HL-60 (cell line): ENCODE results near the gene ROR2.

Experiments
- DNase-seq, 2 experiments: peaks; one replicate each; pipeline ENCODE4 v3.0.0-alpha.2; 2010 to 2020; ENCODE audit warnings: low read depth in 1 of 2, low spot score in 1 of 2
- H3K27ac ChIP-seq: fragments of 250-450 bp; sonication (Bioruptor Pico); replicated peaks from 2 replicates; pipeline ENCODE4 v1.5.1; 2020; ENCODE audit warnings: mild to moderate bottlenecking, moderate library complexity
- H3K27me3 ChIP-seq: fragments of 250-450 bp; sonication (Bioruptor Pico); 2 replicates; pipeline ENCODE4 v1.5.1; 2021; ENCODE audit warnings: mild to moderate bottlenecking, moderate library complexity; ENCODE audit not compliant: insufficient read depth, poor library complexity, severe bottlenecking
- H3K4me3 ChIP-seq: replicated peaks from 2 replicates; pipeline ENCODE4 v1.5.1; 2011; ENCODE audit warnings: mild to moderate bottlenecking, control low read depth, low read length; ENCODE audit not compliant: insufficient read depth
- CTCF ChIP-seq: IDR thresholded peaks from one replicate; pipeline ENCODE4 v1.5.1; 2011; ENCODE audit warnings: low read length, control low read depth, inconsistent platforms; ENCODE audit not compliant: insufficient read depth
- GABPA ChIP-seq: IDR thresholded peaks from 2 replicates; pipeline ENCODE4 v1.6.1; 2012; ENCODE audit warnings: low read depth
- POLR2AphosphoS5 ChIP-seq: IDR thresholded peaks from 2 replicates; pipeline ENCODE4 v1.6.1; 2012; ENCODE audit warnings: low read depth
- REST ChIP-seq: IDR thresholded peaks from 2 replicates; pipeline ENCODE4 v1.6.1; 2012; ENCODE audit warnings: low read depth; ENCODE audit not compliant: insufficient replicate concordance
- SPI1 ChIP-seq: IDR thresholded peaks from 2 replicates; pipeline ENCODE4 v1.6.1; 2012; ENCODE audit warnings: low read depth, mild to moderate bottlenecking, borderline replicate concordance

Gene ROR2

GRCh38 chr9:91939978-91940377 is 10.1 kb downstream of the ROR2 start:
- Histone ChIP-seq H3K27ac (no peak overlapping the region), H3K27me3 (no peaks in the 10 kb centered on the region), H3K4me3 (no peak overlapping the region)
- DNase-seq = no peak
- TF ChIP-seq REST (no peak), CTCF (no peak), POLR2AphosphoS5 (no peak), SPI1 (no peak), GABPA (no peak)

- TF ChIP-seq REST (no peak), GABPA (no peak), POLR2AphosphoS5 (no peak), CTCF (no peak), SPI1 (no peak)
- DNase-seq = no peak
- no peak overlapping the region for H3K4me3 ChIP-seq
- no peak overlapping the region for H3K27ac ChIP-seq
- H3K27me3 ChIP-seq = no peaks in the 10 kb centered on the region
These were observed 12.3 kb downstream of the ROR2 start for GRCh38 chr9:91937727-91938126.

GRCh38 chr9:91937056-91937455 is 13.0 kb downstream of the ROR2 start:
- H3K27me3 ChIP-seq = no peaks in the 10 kb centered on the region
- H3K27ac ChIP-seq = no peak overlapping the region
- H3K4me3 ChIP-seq = no peak overlapping the region
- no peak for TF ChIP-seq CTCF
- TF ChIP-seq SPI1 = no peak
- no peak for TF ChIP-seq POLR2AphosphoS5
- no peak for TF ChIP-seq GABPA
- no peak for TF ChIP-seq REST
- DNase-seq = no peak
